HFFc6 (cell line): ENCODE data around the gene SHC3. TPM values are rescaled to one million over a fixed set of nuclear protein-coding genes. Genes with fewer than 3 reads are reported as not detected.

ENCODE experiments used
- DNase-seq: peaks from one replicate; pipeline ENCODE4 v3.0.0-alpha.2; 2018
- H3K27ac Mint-ChIP-seq: 2 replicates; pipeline ENCODE4 v1.8.0; 2020; ENCODE audit warnings: mild to moderate bottlenecking, mixed read lengths
- H3K27me3 Mint-ChIP-seq: 2 replicates; pipeline ENCODE4 v1.8.0; 2021; ENCODE audit warnings: mild to moderate bottlenecking, moderate library complexity, mixed read lengths; ENCODE audit not compliant: insufficient read depth
- H3K36me3 Mint-ChIP-seq: 2 replicates; pipeline ENCODE4 v1.8.0; 2021; ENCODE audit warnings: low read depth, mixed read lengths
- H3K4me1 Mint-ChIP-seq: 2 replicates; pipeline ENCODE4 v1.8.0; 2020; ENCODE audit warnings: low read depth, mixed read lengths
- H3K4me3 Mint-ChIP-seq: 2 replicates; pipeline ENCODE4 v1.8.0; 2020; ENCODE audit warnings: mild to moderate bottlenecking, moderate library complexity, mixed read lengths
- H3K9me3 Mint-ChIP-seq: 2 replicates; pipeline ENCODE4 v1.8.0; 2020; ENCODE audit warnings: mild to moderate bottlenecking, mixed read lengths
- total RNA-seq, 6 experiments: library from RNA; stranded (reverse); fragmentation: NEBNext Ultra II Directional; extraction: Animal tissue kit (Norgen Biotek cat#: 25700); gene quantifications; 2 replicates in 1 of 6; 3 replicates in 5 of 6; pipeline ENCODE4 v1.2.3, GENCODE V29; 2021
- TF ChIP-seq, protein P1 (sequence below): fragments of 200-600 bp; sonication (generic); IDR thresholded peaks from 2 replicates; pipeline ENCODE4 v1.5.0; 2021; ENCODE audit warnings: antibody characterized with exemption, mild to moderate bottlenecking

The SHC3 gene
- total RNA-seq, 6 experiments from 2014 or later = 0.28 to 1.9 (median 0.42) TPM

DNA sequence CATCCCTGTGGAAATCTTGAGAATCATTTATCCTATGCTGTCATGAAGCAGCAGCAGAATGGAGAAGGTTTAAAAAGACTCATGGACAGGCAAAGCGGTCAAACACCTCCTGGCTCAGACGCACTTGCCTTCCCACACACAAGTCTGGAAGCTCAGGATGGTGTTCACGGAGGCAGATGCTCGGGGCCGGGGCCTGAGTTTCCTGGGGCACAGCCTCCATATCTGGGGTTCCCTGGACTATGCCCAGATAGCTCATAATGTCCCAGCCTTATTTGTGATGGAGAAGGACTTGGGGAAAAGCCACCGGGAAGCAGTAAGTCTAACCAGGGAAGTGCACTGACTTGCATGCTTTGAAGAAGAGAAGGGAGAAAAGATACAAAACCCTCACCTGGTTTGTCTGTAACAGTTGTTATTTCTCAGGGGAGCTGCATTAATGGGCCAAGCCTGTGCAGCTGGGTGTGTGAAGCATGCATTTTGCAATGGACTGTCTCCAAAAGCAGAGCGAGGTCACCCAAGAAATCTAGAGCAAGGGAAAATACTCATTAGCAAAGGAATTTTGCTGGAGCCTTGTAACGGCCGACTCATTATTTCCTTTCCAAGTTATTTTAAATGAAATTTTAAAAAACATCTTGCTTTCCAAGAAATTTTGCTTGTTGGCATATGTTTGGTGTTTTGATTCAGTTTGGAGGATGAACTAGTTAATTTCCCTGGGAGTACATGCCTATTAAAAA is 184.0 kb downstream of the SHC3 start:
- DNase-seq = peak; percentile 56
- Mint-ChIP-seq H3K27ac (no peak overlapping the region; the same call in 1 of the 2 replicates), H3K4me3 (peak overlapping the region; percentile 49), H3K36me3 (no peaks in the 10 kb centered on the region), H3K9me3 (no peaks in the 10 kb centered on the region), H3K27me3 (no peaks in the 10 kb centered on the region; the same call in 1 of the 2 replicates), H3K4me1 (peaks cover 59% of the 10 kb centered on the region)
- TF ChIP-seq, protein P1, sequence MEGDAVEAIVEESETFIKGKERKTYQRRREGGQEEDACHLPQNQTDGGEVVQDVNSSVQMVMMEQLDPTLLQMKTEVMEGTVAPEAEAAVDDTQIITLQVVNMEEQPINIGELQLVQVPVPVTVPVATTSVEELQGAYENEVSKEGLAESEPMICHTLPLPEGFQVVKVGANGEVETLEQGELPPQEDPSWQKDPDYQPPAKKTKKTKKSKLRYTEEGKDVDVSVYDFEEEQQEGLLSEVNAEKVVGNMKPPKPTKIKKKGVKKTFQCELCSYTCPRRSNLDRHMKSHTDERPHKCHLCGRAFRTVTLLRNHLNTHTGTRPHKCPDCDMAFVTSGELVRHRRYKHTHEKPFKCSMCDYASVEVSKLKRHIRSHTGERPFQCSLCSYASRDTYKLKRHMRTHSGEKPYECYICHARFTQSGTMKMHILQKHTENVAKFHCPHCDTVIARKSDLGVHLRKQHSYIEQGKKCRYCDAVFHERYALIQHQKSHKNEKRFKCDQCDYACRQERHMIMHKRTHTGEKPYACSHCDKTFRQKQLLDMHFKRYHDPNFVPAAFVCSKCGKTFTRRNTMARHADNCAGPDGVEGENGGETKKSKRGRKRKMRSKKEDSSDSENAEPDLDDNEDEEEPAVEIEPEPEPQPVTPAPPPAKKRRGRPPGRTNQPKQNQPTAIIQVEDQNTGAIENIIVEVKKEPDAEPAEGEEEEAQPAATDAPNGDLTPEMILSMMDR = no peak

DNA sequence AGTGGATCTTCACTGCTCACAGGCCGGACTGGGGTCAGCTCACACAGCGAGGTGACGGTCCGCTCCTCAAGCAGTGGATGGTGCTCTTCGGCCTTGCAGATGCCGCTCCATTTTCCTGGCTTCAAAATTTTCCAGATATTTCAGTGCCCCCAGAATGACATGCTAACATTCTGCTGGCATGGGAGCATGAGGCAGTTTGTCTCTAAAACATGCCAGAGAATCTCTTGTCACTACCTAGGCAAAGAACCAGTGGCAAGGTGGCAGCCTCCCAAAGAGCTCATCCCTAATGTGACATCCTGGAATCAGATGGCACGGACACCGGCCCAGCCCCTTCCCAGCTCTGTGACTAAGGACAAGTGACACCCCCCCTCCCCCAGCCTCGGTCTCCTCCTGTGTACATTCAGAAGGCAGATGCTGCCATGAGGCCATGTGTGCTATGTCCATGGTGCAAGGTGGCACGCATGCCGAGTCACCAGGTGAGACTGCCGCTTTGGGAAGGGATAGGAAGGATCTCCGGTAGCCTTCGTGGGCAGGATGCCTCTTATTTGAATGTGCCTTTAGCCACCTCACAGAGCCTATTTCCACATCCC is 184.7 kb downstream of the SHC3 start:
- Mint-ChIP-seq H3K36me3 (no peaks in the 10 kb centered on the region), H3K4me3 (peak overlapping the region; percentile 98; the same call in 1 of the 2 replicates), H3K9me3 (no peaks in the 10 kb centered on the region), H3K27ac (no peak overlapping the region), H3K27me3 (no peaks in the 10 kb centered on the region; the same call in 1 of the 2 replicates), H3K4me1 (peaks cover 64% of the 10 kb centered on the region)
- TF ChIP-seq, protein P1 = no peak
- no peak for DNase-seq

DNA sequence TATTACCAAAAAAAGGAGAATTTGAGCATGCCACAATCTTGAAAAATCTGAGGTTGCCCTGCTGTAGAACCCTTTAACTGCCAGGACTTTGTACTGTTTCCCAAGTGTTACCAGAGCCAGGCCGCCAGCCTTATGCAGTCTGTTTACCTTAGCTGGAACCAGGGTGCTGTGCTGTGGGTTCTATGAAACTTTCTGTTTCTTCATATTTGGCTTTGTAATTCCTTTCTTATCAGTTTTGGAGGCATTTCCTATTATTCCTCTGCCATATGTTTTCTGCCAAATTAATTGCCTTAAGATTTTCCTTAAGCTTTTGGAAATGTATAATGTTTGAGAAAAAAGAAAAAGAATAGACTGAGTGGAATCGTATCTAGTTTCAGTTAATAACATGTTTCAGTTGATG is 185.3 kb downstream of the SHC3 start:
- TF ChIP-seq, protein P1 = no peak
- Mint-ChIP-seq H3K27ac (no peak overlapping the region), H3K4me1 (peaks cover 64% of the 10 kb centered on the region), H3K4me3 (peak overlapping the region; percentile 98; the same call in 1 of the 2 replicates), H3K36me3 (no peaks in the 10 kb centered on the region), H3K9me3 (no peaks in the 10 kb centered on the region), H3K27me3 (no peaks in the 10 kb centered on the region; the same call in 1 of the 2 replicates)
- DNase-seq = no peak

DNA sequence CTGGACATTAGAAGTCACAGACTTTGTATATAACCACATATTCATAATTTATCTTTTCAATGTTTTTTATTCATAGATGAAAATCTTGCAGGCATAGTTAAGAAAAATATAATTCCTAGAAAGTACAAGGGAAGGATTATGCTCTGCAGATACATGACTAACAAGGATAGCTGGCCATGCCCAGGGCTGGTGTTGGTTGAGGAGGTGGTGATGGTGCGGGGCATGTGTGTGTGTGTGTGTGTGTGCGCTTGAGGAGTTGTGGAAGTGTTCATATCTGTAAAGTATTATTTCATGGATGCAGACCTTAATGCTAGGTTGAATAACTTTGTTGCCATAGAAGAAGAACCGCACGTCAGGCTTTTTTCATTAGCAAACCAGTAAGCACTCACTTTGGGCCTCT is 186.1 kb downstream of the SHC3 start:
- no peaks in the 10 kb centered on the region for H3K9me3 Mint-ChIP-seq
- H3K36me3 Mint-ChIP-seq = no peaks in the 10 kb centered on the region
- H3K4me3 Mint-ChIP-seq = peak overlapping the region; percentile 98
- DNase-seq = no peak
- TF ChIP-seq, protein P1 = no peak
- H3K27me3 Mint-ChIP-seq = no peaks in the 10 kb centered on the region; the same call in 1 of the 2 replicates
- peak overlapping the region; percentile 36; the same call in 1 of the 2 replicates for H3K27ac Mint-ChIP-seq
- H3K4me1 Mint-ChIP-seq = peaks cover 63% of the 10 kb centered on the region

DNA sequence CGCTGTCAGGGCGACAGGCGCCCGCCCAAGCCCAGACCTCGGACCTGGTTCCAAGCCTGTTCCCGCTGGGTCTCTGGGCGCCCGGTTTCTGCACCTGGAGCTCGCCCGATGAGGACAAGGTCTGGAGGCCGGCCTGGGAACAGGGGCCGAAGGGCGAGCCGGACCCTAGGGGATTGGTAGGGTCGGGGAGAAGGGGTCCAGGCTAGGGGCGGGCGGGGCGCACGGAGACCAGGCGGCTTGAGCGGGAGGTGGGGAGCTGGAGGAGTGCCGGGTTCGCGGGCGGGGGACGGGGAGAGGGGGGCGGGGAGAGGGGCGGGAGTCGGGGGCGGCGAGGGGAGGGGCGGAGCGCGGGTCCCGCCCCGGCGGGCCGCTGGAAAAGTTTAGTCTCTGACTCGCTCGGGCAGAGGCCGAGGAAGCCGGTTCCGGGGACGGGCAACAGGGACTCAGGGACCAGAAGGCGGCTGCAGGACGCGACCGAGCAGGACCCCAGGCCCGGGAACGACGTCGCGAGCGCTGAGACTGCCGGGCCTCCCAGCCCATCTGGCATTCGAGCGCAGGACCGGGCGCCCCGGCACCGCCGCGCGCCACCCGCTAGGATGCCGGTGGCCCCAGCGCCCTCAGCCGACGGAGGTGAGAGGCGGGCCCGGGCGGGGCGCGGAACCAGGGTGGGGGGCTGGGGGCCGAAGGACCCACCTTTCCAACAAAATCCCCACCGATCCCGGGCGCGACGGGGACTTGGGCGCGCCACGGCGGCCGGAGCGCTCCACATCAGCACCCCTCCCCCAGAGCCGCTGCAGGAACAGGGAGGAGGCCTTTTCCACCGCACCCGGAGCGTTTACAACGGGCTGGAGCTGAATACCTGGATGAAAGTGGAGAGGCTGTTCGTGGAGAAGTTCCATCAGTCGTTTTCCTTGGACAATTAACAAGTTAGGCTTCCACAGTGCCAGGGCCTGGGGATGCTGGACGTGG is 187.3 kb downstream of the SHC3 start, which contains the start of gene S1PR3:
TSS of gene S1PR3 (plus strand) at position 403 of the 969 bp plus-strand sequence. CDS start 9,733 bp downstream, outside the sequence.
- no peaks in the 10 kb centered on the region for H3K36me3 Mint-ChIP-seq
- DNase-seq = no peak
- H3K9me3 Mint-ChIP-seq = no peaks in the 10 kb centered on the region
- H3K4me3 Mint-ChIP-seq = peak within 1 kb of the TSS; percentile 98
- peak within 1 kb of the TSS; percentile 72; the same call in 1 of the 2 replicates for H3K27ac Mint-ChIP-seq
- H3K4me1 Mint-ChIP-seq = peaks cover 63% of the 10 kb centered on the region
- H3K27me3 Mint-ChIP-seq = no peaks in the 10 kb centered on the region; the same call in 1 of the 2 replicates
- TF ChIP-seq, protein P1 = peak; percentile 49
